GM19463 (cell line): ENCODE data around the gene OR2T27.
"Not testable (repeated sequence)": the region's sequence is repeated elsewhere in the genome, so short reads cannot be mapped to it uniquely, and the experiment has no call there.

Experiments
- ATAC-seq: cut with Tn5 transposase; IDR thresholded peaks from one replicate; pipeline ENCODE4 v1.9.1; 2021; ENCODE audit warnings: mild to moderate bottlenecking, moderate library complexity; ENCODE audit not compliant: unreplicated experiment

Gene OR2T27

GRCh38 chr1:248641583-248641982 is 13.7 kb downstream of the OR2T27 start:
- ATAC-seq, result not testable (repeated sequence)

GRCh38 chr1:248640906-248641305 is 14.4 kb downstream of the OR2T27 start:
- peak; percentile 29 for ATAC-seq

DNA sequence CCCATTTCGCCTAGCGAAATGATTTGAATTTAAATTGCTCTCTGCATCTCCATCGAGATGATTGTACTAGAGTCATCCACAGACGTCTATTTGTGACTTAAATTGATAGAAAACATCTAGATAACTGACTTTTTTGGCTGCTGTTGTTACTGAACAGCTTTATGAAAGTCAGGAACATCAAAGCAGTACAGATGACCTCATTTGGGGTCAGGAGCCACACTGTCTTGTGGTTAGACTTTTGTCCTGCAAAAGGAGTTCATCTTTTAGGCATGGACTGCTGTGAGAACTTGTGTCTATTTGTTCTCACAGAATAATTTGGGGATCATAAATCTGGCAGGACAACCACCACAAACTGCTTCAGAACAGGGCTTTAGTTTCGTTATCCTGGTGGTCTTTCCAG is 15.7 kb downstream of the OR2T27 start:
- ATAC-seq, result peak; percentile 34

DNA sequence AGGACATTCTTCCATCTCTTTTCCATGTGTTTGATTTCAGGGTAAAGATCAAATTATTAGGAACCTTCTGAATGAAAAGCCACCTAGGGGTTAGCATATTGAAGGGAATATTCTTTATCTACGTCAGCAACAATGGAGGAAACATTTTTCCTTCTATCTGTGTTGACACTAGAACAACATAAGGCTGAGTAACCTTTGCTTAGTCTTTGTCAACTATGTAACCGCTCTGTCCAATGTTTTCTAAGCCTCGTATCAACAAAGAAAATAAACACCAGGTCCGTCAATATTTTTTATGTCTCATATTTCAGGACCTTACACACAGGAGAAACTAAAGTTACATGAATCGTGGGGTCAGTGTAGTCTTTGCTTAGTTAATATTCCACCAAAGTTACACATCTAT is 18.7 kb downstream of the OR2T27 start:
- ATAC-seq, result not testable (repeated sequence)

- not testable (repeated sequence) for ATAC-seq
Measured at GRCh38 chr1:248634991-248635390, 20.3 kb downstream of the OR2T27 start, which contains the start of gene OR2T11. Gene OR2T11 (minus strand): TSS chr1:248635091. CDS start chr1:248627128, 7,963 bp downstream.

DNA sequence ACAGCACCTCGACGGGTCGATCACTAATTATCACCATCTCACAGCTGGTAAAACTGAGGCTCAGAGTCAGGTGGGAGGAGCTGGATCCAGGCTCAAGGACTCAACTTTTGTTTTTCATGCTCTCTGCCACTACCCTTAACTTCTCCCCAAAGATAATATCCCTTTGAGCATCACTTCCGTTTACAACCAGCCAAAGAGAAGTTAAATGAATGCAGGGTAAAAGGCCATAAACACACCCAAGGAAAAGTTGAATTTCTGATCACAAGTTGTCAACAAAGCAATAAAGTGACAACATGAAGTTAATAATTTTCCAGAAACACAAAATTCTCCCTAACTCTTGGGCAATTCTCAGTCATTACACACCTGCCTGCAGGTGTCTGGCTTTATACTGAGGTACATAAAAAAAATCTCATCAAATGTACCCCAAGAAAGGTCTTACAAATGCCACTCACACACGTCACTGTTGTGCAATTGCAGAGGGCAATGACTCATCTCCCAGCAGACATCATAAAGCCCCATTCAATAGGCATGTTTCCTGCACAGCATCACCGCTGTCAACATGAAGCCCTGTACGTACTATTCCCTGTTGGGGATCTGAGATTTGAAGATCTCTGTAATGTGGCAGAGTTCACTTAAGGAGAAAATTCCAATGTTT is 23.8 kb downstream of the OR2T27 start:
- ATAC-seq, result no peak

DNA sequence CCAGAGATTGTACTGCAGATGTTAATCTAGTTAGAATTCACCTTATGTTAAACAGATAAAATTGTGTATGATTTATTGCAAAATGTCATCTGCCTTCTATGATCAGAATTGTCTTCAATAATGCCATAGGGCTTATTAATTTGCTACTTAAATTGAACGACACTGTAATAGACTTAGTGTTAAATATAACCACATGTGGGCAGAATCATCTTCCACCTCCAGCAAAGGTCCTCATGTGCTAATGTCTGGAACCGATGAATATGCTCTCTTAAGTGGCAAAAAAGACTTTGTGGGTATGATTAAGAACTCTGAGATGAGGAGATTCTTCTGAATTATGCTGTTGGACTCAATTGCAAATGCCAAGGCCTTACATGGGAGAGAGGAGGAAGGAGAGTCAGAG is 24.8 kb downstream of the OR2T27 start:
- ATAC-seq, result no peak

DNA sequence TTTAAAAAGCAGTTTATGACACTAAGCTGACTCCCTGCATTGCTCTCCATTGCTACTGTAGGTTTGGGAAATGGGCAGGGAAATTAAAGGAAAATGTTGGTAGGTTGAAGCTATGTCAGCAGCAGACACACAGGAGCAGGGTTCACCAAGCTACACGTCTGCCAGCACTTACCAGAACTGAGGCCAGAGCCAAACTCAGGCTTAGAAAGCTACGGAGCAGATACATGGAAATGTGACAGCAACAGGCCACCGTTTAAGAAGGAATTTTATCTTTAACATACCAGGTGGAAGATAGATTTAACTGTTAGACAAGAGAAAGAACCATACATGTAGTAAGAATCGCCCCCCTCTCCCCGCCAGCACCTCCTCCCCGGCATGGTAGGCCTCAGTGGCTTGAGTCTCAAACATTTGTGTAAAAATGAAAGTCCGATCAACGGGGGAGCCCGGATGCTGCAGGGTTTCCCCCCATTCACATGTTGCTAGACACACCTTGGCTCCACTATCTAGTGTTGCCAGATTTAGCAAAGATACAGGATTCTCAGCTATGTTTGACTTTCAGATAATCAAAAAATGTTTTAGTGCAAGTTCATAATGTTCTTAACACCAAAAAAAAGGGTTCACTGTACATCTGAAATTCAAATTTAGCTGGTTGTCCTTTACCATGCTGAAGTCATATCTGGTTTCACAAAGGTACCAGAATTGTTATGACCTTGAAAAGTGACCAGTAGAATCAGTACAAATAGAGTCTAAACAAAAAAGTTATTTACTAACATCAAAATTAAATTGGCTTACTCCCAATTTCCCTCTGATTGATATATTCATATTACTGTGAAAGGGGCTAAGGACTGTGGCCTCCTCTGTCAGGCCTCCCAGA is 27.1 kb downstream of the OR2T27 start:
- ATAC-seq, result peak; percentile 93

DNA sequence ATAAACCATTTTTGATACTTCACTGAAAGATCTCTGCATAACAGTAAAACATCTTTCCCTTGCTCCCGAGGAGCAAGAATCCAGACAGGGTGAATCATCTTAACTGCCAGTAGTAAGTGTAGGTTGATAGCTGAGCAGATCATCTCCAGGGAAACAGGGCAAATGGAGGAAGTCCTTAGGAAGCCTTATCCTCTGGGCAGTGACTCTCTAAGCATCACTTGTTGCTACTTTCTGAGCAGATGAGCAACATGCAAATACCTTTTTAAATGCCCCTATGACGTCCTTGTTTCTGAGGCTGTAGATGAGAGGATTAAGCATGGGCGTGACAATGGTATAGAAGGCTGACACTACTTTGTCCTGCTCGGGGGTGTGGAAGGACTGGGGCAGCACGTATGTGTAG is 29.4 kb downstream of the OR2T27 start:
- no peak for ATAC-seq

DNA sequence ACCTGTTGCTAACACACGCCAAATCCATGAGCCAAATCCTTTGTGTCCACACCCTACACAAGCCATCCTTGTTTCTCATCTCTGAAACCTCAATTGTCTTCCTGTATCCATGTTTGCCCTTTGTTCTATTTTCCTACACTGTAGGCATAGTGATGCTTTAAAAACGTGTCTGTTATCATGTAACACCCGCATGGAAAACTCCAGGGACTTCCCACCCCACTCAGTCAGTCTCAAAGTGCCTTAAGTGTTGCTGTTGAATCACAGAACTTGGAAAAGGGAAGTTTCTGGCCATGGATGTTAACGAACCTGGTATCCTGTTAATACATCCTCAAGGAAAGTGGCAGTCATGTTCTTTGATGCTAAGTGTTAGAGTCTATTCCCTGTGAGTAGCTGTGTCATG is 30.2 kb downstream of the OR2T27 start:
- no peak for ATAC-seq

- peak; percentile 90 for ATAC-seq
Measured at GRCh38 chr1:248622570-248623001, 32.7 kb downstream of the OR2T27 start.

GRCh38 chr1:248621770-248622169 is 33.6 kb downstream of the OR2T27 start:
- no peak for ATAC-seq

DNA sequence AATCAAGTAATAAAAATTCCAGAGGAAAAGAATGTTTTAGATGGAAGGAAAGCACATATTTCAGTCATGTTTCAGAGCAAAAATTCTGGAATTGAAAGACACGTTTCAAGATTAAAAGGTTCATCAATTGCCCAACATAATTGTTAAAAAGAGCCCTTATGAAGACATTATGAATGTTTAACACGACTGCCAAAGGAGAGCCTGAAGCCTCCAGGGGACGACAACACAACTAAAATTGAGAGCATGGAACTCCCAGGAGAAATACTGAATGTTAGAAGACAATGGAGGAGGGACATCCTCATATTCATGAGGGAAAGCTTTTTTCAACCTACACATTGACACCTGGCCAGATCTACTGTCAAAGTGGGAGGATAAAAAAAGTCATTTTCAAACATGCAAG is 36.5 kb downstream of the OR2T27 start:
- peak; percentile 29 for ATAC-seq

DNA sequence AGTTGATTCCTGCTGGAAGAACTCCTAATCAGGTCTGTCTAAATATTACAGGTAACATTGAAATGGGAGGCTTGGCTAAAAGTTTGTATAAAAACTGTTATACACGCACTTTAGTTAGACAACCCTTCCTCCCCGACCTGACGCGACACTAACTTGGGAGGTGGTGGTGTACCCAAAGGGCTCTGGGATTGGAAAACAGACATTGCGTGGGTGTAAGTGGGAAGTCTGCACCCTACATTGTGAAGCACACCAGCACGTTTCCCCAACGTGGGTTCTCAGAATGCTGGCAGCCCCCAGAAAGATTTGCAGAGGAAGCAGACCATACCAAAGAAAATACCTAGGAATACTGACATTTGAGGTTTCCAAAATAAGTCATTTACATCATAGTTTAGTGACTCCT is 37.2 kb downstream of the OR2T27 start:
- no peak for ATAC-seq

- peak; percentile 49 for ATAC-seq
Measured at GRCh38 chr1:248613742-248614141, 41.6 kb downstream of the OR2T27 start.

- ATAC-seq, result peak; percentile 38
Measured at GRCh38 chr1:248611883-248612414, 43.4 kb downstream of the OR2T27 start.

GRCh38 chr1:248610301-248610700 is 45.0 kb downstream of the OR2T27 start:
- no peak for ATAC-seq
